Breast epithelium (tissue), 4 donors: Measurements from ENCODE around the gene UBE3B. TPM values are rescaled to one million over a fixed set of nuclear protein-coding genes. Genes with fewer than 3 reads are reported as not detected.

Experiments used
- DNase-seq, 2 donors: peaks; one replicate each; pipeline ENCODE4 v3.0.0-alpha.2; 2019; ENCODE audit warnings: low spot score in 2 of 2
- H3K27ac ChIP-seq, 2 donors: fragments of 200-600 bp; sonication (generic) in 1 of 2; one replicate each; pipeline ENCODE4 v1.5.1; 2016 to 2019; ENCODE audit warnings: mild to moderate bottlenecking in 1 of 2
- H3K27me3 ChIP-seq, 2 donors: fragments of 200-600 bp; sonication (generic) in 1 of 2; one replicate each; pipeline versions ENCODE4 v1.5.1 to v1.6.0; 2017 to 2019; ENCODE audit warnings: control low read depth in 1 of 2, mild to moderate bottlenecking in 1 of 2
- H3K36me3 ChIP-seq: fragments of 200-600 bp; one replicate; pipeline ENCODE4 v1.5.1; 2019
- H3K4me1 ChIP-seq, 2 donors: fragments of 200-600 bp; sonication (generic); one replicate each; pipeline ENCODE4 v1.5.1; 2016 to 2019; ENCODE audit warnings: control low read depth in 1 of 2
- H3K4me3 ChIP-seq, 3 donors: fragments of 200-600 bp; sonication (generic); 1 replicate in 2 of 3; 2 replicates in 1 of 3; pipeline ENCODE4 v1.5.1; 2016 to 2019; ENCODE audit warnings: mild to moderate bottlenecking in 3 of 3, moderate library complexity in 2 of 3
- H3K9me3 ChIP-seq, 2 donors: fragments of 200-600 bp; sonication (generic) in 1 of 2; one replicate each; pipeline ENCODE4 v1.5.1; 2016 to 2019; ENCODE audit warnings: control low read depth in 1 of 2
- CTCF ChIP-seq, 3 donors: fragments of 450-650 bp; IDR thresholded peaks; one replicate each; pipeline ENCODE4 v1.5.1; 2016 to 2017; ENCODE audit warnings: antibody characterized with exemption in 3 of 3, mild to moderate bottlenecking in 3 of 3, moderate library complexity in 3 of 3
- POLR2A ChIP-seq: fragments of 450-650 bp; IDR thresholded peaks from one replicate; pipeline ENCODE4 v1.6.1; 2016; ENCODE audit warnings: antibody characterized with exemption, mild to moderate bottlenecking, moderate library complexity
- POLR2AphosphoS5 ChIP-seq, 3 donors: sonication (generic); formaldehyde crosslinking; IDR thresholded peaks; one replicate each; pipeline ENCODE4 v1.6.1; 2017; ENCODE audit warnings: antibody characterized with exemption in 3 of 3
- intact Hi-C: fragments of 100-400 bp; cut with DNase I; formaldehyde crosslinking; loops from one replicate; pipeline ENCODE4 v1.15.1; 2023; ENCODE audit warnings: low total_unique reads
- total RNA-seq, 3 donors: library from RNA; depleted of rRNA; stranded (reverse); fragments of >200 nt; gene quantifications; one replicate each; pipeline ENCODE4 v1.1.0, GENCODE V29; 2016

UBE3B gene
- total RNA-seq, 3 donors from 2014 or later = 34.7 to 54.7 (median 47.7) TPM

- TF ChIP-seq POLR2AphosphoS5 (IDR thresholded peaks at IDR 0.05) (peak; percentile 91 to 94 (median 92)), CTCF (IDR thresholded peaks at IDR 0.05) (no peak)
- intact Hi-C loops = no loop called here
- Histone ChIP-seq H3K36me3 (no peaks in the 10 kb centered on the region), H3K4me1 (peaks cover 0 to 16% of the 10 kb centered on the region in 2 donors), H3K27ac (peak within 1 kb of the TSS; percentile 93), H3K9me3 (no peaks in the 10 kb centered on the region), H3K4me3 (peak within 1 kb of the TSS; percentile 59 to 76 (median 73)), H3K27me3 (no peaks in the 10 kb centered on the region)
- DNase-seq = peak; percentile 100
These were observed 95.8 kb downstream of the UBE3B start, which contains the start of the genes MMAB and MVK for GRCh38 chr12:109573029-109573913. Gene MMAB (minus strand): TSS chr12:109573504. CDS start chr12:109573480, 24 bp downstream. Gene MVK (plus strand): TSS chr12:109573794. CDS start chr12:109574823, 1,029 bp downstream.

GRCh38 chr12:109573914-109574244 is 96.4 kb downstream of the UBE3B start:
- Histone ChIP-seq H3K36me3 (no peaks in the 10 kb centered on the region), H3K4me3 (peak overlapping the region; percentile 59 to 76 (median 73)), H3K4me1 (peaks cover 0 to 16% of the 10 kb centered on the region in 2 donors), H3K9me3 (no peaks in the 10 kb centered on the region), H3K27ac (peak overlapping the region; percentile 81 to 93), H3K27me3 (no peaks in the 10 kb centered on the region)
- no peak for TF ChIP-seq CTCF (IDR thresholded peaks at IDR 0.05)
- no peak for TF ChIP-seq POLR2AphosphoS5 (IDR thresholded peaks at IDR 0.05)
- TF ChIP-seq POLR2A = no peak
- DNase-seq = no peak
- intact Hi-C loops = no loop called here

GRCh38 chr12:109575683-109576082 is 98.2 kb downstream of the UBE3B start:
- H3K27me3 ChIP-seq = no peaks in the 10 kb centered on the region

GRCh38 chr12:109577311-109577710 is 99.9 kb downstream of the UBE3B start:
- H3K36me3 ChIP-seq = peaks cover 6% of the 10 kb centered on the region
- TF ChIP-seq POLR2A = no peak
- TF ChIP-seq POLR2AphosphoS5 (IDR thresholded peaks at IDR 0.05) = no peak
- TF ChIP-seq CTCF (IDR thresholded peaks at IDR 0.05) = no peak
- intact Hi-C loops = no loop called here
- DNase-seq = no peak
- H3K4me1 ChIP-seq = peaks cover 0 to 10% of the 10 kb centered on the region in 2 donors
- no peak overlapping the region for H3K27ac ChIP-seq
- H3K27me3 ChIP-seq = no peaks in the 10 kb centered on the region
- H3K4me3 ChIP-seq = no peak overlapping the region
- H3K9me3 ChIP-seq = no peaks in the 10 kb centered on the region

More at GRCh38 chr12:109575683-109576082, 98.2 kb downstream of the UBE3B start:
- no peaks in the 10 kb centered on the region for H3K9me3 ChIP-seq
- H3K4me1 ChIP-seq = peaks cover 0 to 16% of the 10 kb centered on the region in 2 donors
- H3K36me3 ChIP-seq = peaks cover 6% of the 10 kb centered on the region
- H3K4me3 ChIP-seq = no peak overlapping the region
- DNase-seq = no peak
- H3K27ac ChIP-seq = no peak overlapping the region
- intact Hi-C loops = no loop called here
- TF ChIP-seq POLR2A (no peak), CTCF (IDR thresholded peaks at IDR 0.05) (no peak), POLR2AphosphoS5 (IDR thresholded peaks at IDR 0.05) (no peak)

GRCh38 chr12:109578330-109578927 is 101.0 kb downstream of the UBE3B start:
- no peaks in the 10 kb centered on the region for H3K27me3 ChIP-seq
- no peaks in the 10 kb centered on the region for H3K9me3 ChIP-seq
- no peak overlapping the region for H3K27ac ChIP-seq
- H3K4me3 ChIP-seq = no peak overlapping the region
- H3K36me3 ChIP-seq = peaks cover 6% of the 10 kb centered on the region
- DNase-seq = no peak
- intact Hi-C loops = no loop called here
- peaks cover 0 to 10% of the 10 kb centered on the region in 2 donors for H3K4me1 ChIP-seq
- no peak for TF ChIP-seq CTCF (IDR thresholded peaks at IDR 0.05)
- TF ChIP-seq POLR2A = no peak
- no peak for TF ChIP-seq POLR2AphosphoS5 (IDR thresholded peaks at IDR 0.05)
